HepG2 (cell line): ENCODE measurements around the gene DLEC1. TPM values are rescaled to one million over a fixed set of nuclear protein-coding genes. Genes with fewer than 3 reads are reported as not detected.

Source experiments
- ATAC-seq: fragments of 200-7000 bp; cut with Tn5 transposase; 3 replicates; pipeline ENCODE4 v1.9.1; 2020; ENCODE audit warnings: mild to moderate bottlenecking, moderate library complexity
- BruUV-seq: library from RNA; stranded (reverse); fragments of 400-500 nt; replicated peaks from 2 replicates; lab custom pipeline; 2021; lab: Mats Ljungman, UMichigan
- CTCF ChIA-PET: fragments of 300-600 bp; formaldehyde crosslinking; extraction: SDS; loops from one replicate; lab custom pipeline; 2021; ENCODE audit warnings: low total read pairs, inconsistent platforms, low intra/inter-chr PET ratio; lab: Yijun Ruan, JAX
- POLR2A ChIA-PET: fragments of 350-600 bp; sonication (Branson Sonifier 250); formaldehyde crosslinking; loops from one replicate; lab custom pipeline; 2020; ENCODE audit warnings: antibody characterized with exemption, inconsistent platforms; lab: Yijun Ruan, JAX
- DNase-seq: peaks from one replicate; pipeline ENCODE4 v3.0.0-alpha.2; 2015; ENCODE audit warnings: low spot score
- FAIRE-seq: peaks from 3 replicates; lab custom pipeline; 2011; peaks lifted over from hg19 to GRCh38; lab: Jason Lieb, UNC
- H2AFZ ChIP-seq: one replicate; pipeline ENCODE4 v1.6.1; 2011; ENCODE audit warnings: low read length, inconsistent platforms
- H3K27ac ChIP-seq: fragments of 300-600 bp; 3 replicates; pipeline ENCODE4 v1.8.0; 2011; ENCODE audit warnings: mixed run types, mild to moderate bottlenecking, mixed read lengths, low read length, inconsistent platforms; ENCODE audit not compliant: insufficient read depth; ENCODE audit errors: extremely low read length
- H3K27me3 ChIP-seq, 2 experiments: fragments of 200-600 bp in 1 of 2; 2 replicates in 1 of 2; 3 replicates in 1 of 2; pipeline versions ENCODE4 v1.6.0 to v1.8.0; 2011; ENCODE audit warnings: low read length in 2 of 2, mild to moderate bottlenecking in 2 of 2, moderate library complexity in 2 of 2, inconsistent platforms in 1 of 2; ENCODE audit not compliant: insufficient read depth in 2 of 2, control insufficient read depth in 1 of 2
- H3K36me3 ChIP-seq, 2 experiments: fragments of 200-600 bp in 1 of 2; replicated peaks in 1 of 2; 2 replicates in 1 of 2; 3 replicates in 1 of 2; pipeline versions ENCODE4 v1.5.1 to v1.8.0; 2011; ENCODE audit warnings: low read length in 2 of 2, inconsistent platforms in 1 of 2; ENCODE audit not compliant: insufficient read depth in 2 of 2, control insufficient read depth in 1 of 2
- H3K4me1 ChIP-seq: 2 replicates; pipeline ENCODE4 v1.5.1; 2012; ENCODE audit warnings: low read length, inconsistent platforms; ENCODE audit not compliant: insufficient read depth
- H3K4me2 ChIP-seq: 2 replicates; pipeline ENCODE4 v1.6.0; 2011; ENCODE audit warnings: low read depth, low read length, inconsistent platforms
- H3K4me3 ChIP-seq, 3 experiments: fragments of 200-600 bp in 1 of 3; sonication (generic), shearing (Covaris generic) in 1 of 3; replicated peaks in 1 of 3; 2 replicates each; pipeline ENCODE4 v1.5.1; 2011 to 2016; ENCODE audit warnings: low read length in 3 of 3, inconsistent platforms in 2 of 3, low read depth in 2 of 3, mild to moderate bottlenecking in 2 of 3, control low read depth in 1 of 3, mixed read lengths in 1 of 3; ENCODE audit not compliant: insufficient read depth in 1 of 3
- H3K79me2 ChIP-seq: one replicate; pipeline ENCODE4 v1.6.1; 2011; ENCODE audit warnings: low read length, inconsistent platforms; ENCODE audit not compliant: insufficient read depth
- H3K9ac ChIP-seq: 2 replicates; pipeline ENCODE4 v1.6.0; 2011; ENCODE audit warnings: mild to moderate bottlenecking, low read depth, low read length, inconsistent platforms; ENCODE audit not compliant: insufficient read depth
- H3K9me3 ChIP-seq: 2 replicates; pipeline ENCODE4 v1.5.1; 2012; ENCODE audit warnings: mild to moderate bottlenecking, low read length
- H4K20me1 ChIP-seq: 2 replicates; pipeline ENCODE4 v1.6.0; 2011; ENCODE audit warnings: inconsistent platforms, mild to moderate bottlenecking, low read length, moderate library complexity; ENCODE audit not compliant: insufficient read depth
- GTF2F1 ChIP-seq: fragments of 150-350 bp; IDR thresholded peaks from 2 replicates; pipeline ENCODE4 v1.6.1; 2014; ENCODE audit warnings: low read length
- ISL2 ChIP-seq: sonication (generic); formaldehyde crosslinking; IDR thresholded peaks from 2 replicates; pipeline ENCODE4 v1.5.0; 2020; ENCODE audit warnings: missing genetic modification reagents
- JARID2 ChIP-seq: sonication (generic); formaldehyde crosslinking; IDR thresholded peaks from 2 replicates; pipeline ENCODE4 v1.8.1; 2023; ENCODE audit warnings: missing genetic modification reagents, inconsistent platforms; ENCODE audit not compliant: insufficient replicate concordance
- NCOA5 ChIP-seq: sonication (generic); formaldehyde crosslinking; IDR thresholded peaks from 2 replicates; pipeline ENCODE4 v1.4.0; 2020; ENCODE audit warnings: missing genetic modification reagents
- RNF219 ChIP-seq: sonication (generic); formaldehyde crosslinking; IDR thresholded peaks from 2 replicates; pipeline ENCODE4 v1.5.0; 2020; ENCODE audit warnings: mild to moderate bottlenecking, missing genetic modification reagents
- SP4 ChIP-seq: sonication (generic); formaldehyde crosslinking; IDR thresholded peaks from 2 replicates; pipeline ENCODE4 v1.8.1; 2023; ENCODE audit warnings: mild to moderate bottlenecking, missing genetic modification reagents
- STAT6 ChIP-seq: sonication (generic); formaldehyde crosslinking; IDR thresholded peaks from 2 replicates; pipeline ENCODE4 v1.4.0; 2020; ENCODE audit warnings: missing genetic modification reagents, mild to moderate bottlenecking, borderline replicate concordance
- ZNF205 ChIP-seq: IDR thresholded peaks from 2 replicates; pipeline ENCODE4 v1.6.1; 2018; ENCODE audit warnings: missing biosample characterization, missing genetic modification reagents
- WGBS: methylation state at CpG from one replicate; pipeline ENCODE4 v1.1.6; 2017; ENCODE audit warnings: low lambda C conversion rate; 5-methylcytosine and 5-hydroxymethylcytosine counted together
- in situ Hi-C: cut with HindIII; loops from 2 replicates; pipeline ENCODE4 v1.10.0; 2017; ENCODE audit warnings: low pct_unique_long_range_greater_than_20kb; ENCODE audit not compliant: extremely low pct_ligation_motif_present
- intact Hi-C: fragments of 100-400 bp; cut with micrococcal nuclease; formaldehyde crosslinking; loops from one replicate; pipeline ENCODE4 v1.10.0; 2022; ENCODE audit not compliant: unreplicated experiment
- polyA plus RNA-seq, 8 experiments: library from polyadenylated mRNA; depleted of rRNA in 3 of 8; stranded (reverse) in 7 of 8; unstranded in 1 of 8; fragments of >200 nt; fragmentation: Illumina TruSeq in 4 of 8; extraction: Trizol in 4 of 8; gene quantifications; 2 replicates each; pipeline versions ENCODE4 v1.2.1 to v1.2.3, GENCODE V29; 2011 to 2016; ENCODE audit warnings: low read depth in 4 of 8, missing spikeins in 1 of 8, mixed read lengths in 1 of 8; ENCODE audit not compliant: insufficient read depth in 1 of 8
- total RNA-seq, 5 experiments: library from RNA; depleted of rRNA; stranded (reverse); fragments of >200 nt; fragmentation: Illumina TruSeq; extraction: Trizol; gene quantifications; 2 replicates each; pipeline ENCODE4 v1.2.3, GENCODE V29; 2016; ENCODE audit warnings: low read depth in 1 of 5

DLEC1 gene
- total and polyA plus RNA-seq, 2 of the 13 experiments (the other 11 are each of a cell fraction or from before 2014, with no cell fraction given), result 0.09 TPM; not detected in 1

- H3K27ac ChIP-seq, result no peak overlapping the region
- DNase-seq (no peak), FAIRE-seq (no peak), ATAC-seq (no peak)
- no peaks in the 10 kb centered on the region for H3K79me2 ChIP-seq
- ChIA-PET CTCF (interaction anchor here (1.9 to 2.1 kb wide), 2 partner anchors 28 kb away, joined by 7 to 21 read pairs; no protein-coding TSS in a partner anchor), POLR2A (no interaction called here)
- H2AFZ ChIP-seq, result no peak overlapping the region
- in situ Hi-C loops, result loop anchor here (5.0 kb wide), 1 partner anchor 145 kb away; no protein-coding TSS in a partner anchor
- H3K4me2 ChIP-seq, result peak overlapping the region; percentile 97; the same call in 1 of the 2 replicates
- H3K9me3 ChIP-seq, result no peaks in the 10 kb centered on the region
- intact Hi-C loops, result no loop called here
- no peaks in the 10 kb centered on the region for H4K20me1 ChIP-seq
- H3K4me3 ChIP-seq, result peak overlapping the region in 1 of 3 experiments; percentile 77; a peak in 1 of 6 replicates
- H3K27me3 ChIP-seq, result peaks cover 0 to 16% of the 10 kb centered on the region in 2 experiments; a peak in 2 of 5 replicates
- no peak for TF ChIP-seq RNF219
- TF ChIP-seq JARID2 (CRISPR knock-in tag), result no peak
- TF ChIP-seq STAT6 (CRISPR knock-in tag), result no peak
- TF ChIP-seq SP4 (CRISPR knock-in tag), result peak; percentile 24; the same call in 1 of the 2 replicates
- no peak for TF ChIP-seq NCOA5
- no peak for TF ChIP-seq GTF2F1
- no peak for TF ChIP-seq ZNF205 (CRISPR knock-in tag)
- no peak for TF ChIP-seq ISL2 (CRISPR knock-in tag)
- peaks cover 75% of the 10 kb centered on the region for H3K4me1 ChIP-seq
- BruUV-seq, result no TSS peak
- H3K36me3 ChIP-seq, result no peaks in the 10 kb centered on the region
- WGBS, result 52% methylated on average over 4 of the region's 6 CpGs
- peak overlapping the region; percentile 55; the same call in 1 of the 2 replicates for H3K9ac ChIP-seq
These were observed 36.6 kb upstream of the DLEC1 start for GRCh38 chr3:38002291-38002876.
